Sigmoid colon (tissue), 4 donors: Measurements from ENCODE around the gene NR4A3.

Experiments
- POLR2A ChIP-seq, 2 donors: fragments of 450-650 bp; IDR thresholded peaks; one replicate each; pipeline ENCODE4 v1.6.1; 2016; ENCODE audit warnings: antibody characterized with exemption in 2 of 2, mild to moderate bottlenecking in 2 of 2, moderate library complexity in 2 of 2
- POLR2AphosphoS5 ChIP-seq, 4 donors: sonication (generic); formaldehyde crosslinking; IDR thresholded peaks; one replicate each; pipeline ENCODE4 v1.6.1; 2017; ENCODE audit warnings: antibody characterized with exemption in 4 of 4
- TF ChIP-seq, protein P1 (sequence below), 4 experiments: fragments of 450-650 bp in 3 of 4; fragments of 200-600 bp in 1 of 4; IDR thresholded peaks; one replicate each; pipeline ENCODE4 v1.5.1; 2016 to 2019; ENCODE audit warnings: antibody characterized with exemption in 4 of 4, mild to moderate bottlenecking in 3 of 4, moderate library complexity in 2 of 4

DNA sequence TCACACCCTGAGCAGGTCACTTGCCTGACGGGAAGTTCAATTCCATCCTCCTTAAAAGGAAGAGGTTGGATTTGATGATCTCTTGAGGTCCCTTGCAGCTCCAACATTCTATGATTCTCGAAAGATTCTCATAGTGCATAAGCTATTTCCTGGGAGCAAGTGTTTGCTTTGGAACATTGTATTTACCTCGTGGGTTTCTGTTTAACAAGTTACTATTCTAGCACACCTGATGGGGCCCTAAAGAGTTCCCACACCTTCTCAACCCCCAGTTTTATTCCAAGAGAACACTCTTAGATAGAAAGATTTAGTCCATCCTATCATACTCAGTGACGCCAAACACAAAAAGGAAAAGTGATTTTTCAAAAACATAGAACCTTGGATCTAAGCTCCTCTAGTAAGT, 23.4 kb downstream of the NR4A3 start:
- TF ChIP-seq, protein P1, sequence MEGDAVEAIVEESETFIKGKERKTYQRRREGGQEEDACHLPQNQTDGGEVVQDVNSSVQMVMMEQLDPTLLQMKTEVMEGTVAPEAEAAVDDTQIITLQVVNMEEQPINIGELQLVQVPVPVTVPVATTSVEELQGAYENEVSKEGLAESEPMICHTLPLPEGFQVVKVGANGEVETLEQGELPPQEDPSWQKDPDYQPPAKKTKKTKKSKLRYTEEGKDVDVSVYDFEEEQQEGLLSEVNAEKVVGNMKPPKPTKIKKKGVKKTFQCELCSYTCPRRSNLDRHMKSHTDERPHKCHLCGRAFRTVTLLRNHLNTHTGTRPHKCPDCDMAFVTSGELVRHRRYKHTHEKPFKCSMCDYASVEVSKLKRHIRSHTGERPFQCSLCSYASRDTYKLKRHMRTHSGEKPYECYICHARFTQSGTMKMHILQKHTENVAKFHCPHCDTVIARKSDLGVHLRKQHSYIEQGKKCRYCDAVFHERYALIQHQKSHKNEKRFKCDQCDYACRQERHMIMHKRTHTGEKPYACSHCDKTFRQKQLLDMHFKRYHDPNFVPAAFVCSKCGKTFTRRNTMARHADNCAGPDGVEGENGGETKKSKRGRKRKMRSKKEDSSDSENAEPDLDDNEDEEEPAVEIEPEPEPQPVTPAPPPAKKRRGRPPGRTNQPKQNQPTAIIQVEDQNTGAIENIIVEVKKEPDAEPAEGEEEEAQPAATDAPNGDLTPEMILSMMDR (IDR thresholded peaks at IDR 0.05): no peak
- TF ChIP-seq POLR2AphosphoS5 (IDR thresholded peaks at IDR 0.05) (no peak), POLR2A (IDR thresholded peaks at IDR 0.05) (no peak)
